G401.6 (cell line): ENCODE measurements around the gene WSCD1.

Experiments used
- FAIRE-seq: peaks from 2 replicates; lab custom pipeline; 2012; peaks lifted over from hg19 to GRCh38; lab: Jason Lieb, UNC

The WSCD1 gene

GRCh38 chr17:6069539-6070429, at the start of gene WSCD1:
Gene WSCD1 (plus strand): TSS chr17:6070379. CDS start chr17:6080659, 10,280 bp downstream.
- FAIRE-seq, result no peak

DNA sequence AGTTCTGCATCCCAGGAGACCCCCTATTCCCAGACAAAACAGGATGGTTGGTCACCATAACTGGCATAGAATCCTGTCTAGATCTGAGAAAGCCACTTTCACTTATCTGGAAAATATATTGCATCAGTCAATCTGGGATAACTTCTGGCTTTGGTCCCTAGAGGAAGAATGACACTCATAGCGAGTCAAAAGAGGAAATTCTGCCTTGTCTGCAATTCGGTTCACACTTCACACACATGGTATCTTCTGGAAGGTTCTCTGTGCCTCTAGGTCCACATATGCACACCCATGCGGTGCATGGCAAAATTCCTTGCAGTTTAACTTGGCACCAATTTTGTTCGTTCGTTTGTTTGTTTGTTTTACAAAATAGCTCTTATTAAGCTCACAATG, 49.2 kb upstream of the WSCD1 start:
- no peak for FAIRE-seq

DNA sequence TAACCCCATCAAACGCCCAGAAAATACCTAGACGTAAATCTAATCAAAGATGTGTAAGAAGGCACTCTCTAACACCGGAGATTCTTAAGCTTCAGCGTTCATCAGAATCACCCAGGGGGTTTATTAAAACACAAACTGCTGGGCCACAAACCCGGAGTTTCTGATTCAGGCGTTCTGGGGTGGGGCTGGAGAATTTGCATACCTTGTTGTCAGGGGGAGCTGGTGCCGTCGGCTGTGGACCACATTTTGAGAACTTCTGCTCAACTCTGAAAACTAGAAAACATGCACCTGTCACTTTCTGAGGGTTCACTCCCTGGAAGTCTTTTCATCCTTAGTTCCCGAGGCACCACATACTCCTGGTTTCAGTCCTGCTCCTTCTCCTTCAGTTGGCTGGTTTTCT, 48.6 kb upstream of the WSCD1 start:
- no peak for FAIRE-seq

DNA sequence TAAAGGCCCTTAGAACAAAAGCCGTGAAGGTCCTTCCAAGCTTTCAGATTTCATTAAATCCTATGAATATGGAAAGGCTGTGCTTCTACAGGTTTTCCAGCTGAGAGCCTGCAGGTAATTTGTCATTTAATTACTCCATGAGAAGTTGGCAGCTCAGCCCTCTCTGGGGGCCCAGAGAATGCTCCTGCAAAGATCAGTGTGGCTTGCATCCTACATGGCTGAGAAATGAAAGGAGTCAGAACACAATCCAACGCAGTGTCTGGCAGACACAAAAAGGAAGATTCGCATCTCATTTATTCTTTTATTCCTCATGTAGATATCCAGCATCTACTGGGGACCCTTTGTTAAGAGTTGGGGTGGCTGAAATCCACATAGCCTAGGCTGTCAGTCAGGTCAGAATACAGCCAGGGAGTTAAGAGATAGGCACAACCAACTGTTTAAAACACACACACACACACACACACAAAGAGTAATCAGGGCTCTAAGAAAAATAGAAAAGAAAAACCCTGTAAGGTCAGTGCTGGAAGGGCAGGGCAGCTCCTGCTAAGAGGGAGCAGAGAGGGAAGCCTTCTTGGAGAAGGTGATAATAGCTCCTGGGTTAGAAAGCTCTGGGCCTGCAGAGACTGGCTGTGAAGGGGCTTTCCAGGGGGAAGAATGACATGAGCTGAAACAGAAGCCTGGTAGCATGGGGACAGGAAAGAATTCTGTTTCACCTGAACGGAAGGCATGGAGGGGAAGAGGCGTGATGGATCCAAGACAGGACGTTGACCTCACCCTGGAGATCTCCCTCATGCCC, 46.9 kb upstream of the WSCD1 start:
- FAIRE-seq, result no peak

DNA sequence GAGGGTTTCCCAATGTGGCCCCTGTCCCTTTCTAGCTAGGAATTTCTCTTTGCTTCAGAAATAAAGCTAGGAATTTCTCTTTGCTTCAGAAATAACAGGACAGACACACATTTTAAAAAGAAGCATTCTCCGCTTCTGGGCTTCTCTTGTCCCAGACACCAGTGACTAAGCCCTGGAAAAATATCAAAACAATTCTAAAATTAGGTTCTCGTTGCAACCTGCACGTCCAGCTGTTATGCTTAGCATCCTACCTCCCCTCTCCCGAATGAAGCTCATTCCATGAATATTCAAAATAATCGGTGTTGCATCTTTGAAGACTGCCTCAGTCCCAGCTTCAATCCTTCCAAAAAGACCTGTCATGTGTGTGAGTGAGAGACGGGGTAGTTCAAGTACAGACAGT, 45.6 kb upstream of the WSCD1 start:
- FAIRE-seq, result no peak

DNA sequence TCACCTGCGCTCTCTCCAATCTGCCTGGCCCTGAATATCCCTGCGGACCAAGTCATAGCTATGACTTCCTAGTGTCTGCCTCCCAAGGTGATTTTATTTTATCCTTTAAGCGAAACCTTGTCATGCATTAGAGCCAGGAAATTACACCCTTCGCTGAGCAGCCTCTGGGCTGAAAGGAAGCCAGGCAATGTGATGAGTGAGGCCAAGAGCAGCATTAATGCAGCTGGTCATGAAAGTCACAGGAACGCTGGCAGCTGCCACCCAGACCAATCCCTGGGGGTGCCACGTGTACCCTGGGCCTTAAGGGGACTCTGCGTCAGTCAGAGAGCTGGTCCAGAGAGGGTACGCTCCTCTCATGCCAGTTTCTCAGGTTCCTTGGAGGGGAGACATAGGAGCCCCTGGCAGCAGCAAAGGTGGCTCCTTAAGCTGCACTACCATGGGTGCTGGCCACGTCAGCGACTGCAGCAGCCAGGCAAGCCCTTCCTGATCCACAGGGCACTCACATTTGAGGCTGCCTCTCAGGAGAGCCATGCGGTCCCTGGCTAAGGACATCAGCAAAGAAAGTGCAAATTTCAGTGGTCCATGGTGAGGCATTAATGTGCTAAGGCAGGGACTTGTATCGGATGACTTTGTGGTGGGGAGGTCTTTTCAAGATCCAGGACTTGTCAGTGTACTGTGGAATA, 42.7 kb upstream of the WSCD1 start:
- no peak for FAIRE-seq

DNA sequence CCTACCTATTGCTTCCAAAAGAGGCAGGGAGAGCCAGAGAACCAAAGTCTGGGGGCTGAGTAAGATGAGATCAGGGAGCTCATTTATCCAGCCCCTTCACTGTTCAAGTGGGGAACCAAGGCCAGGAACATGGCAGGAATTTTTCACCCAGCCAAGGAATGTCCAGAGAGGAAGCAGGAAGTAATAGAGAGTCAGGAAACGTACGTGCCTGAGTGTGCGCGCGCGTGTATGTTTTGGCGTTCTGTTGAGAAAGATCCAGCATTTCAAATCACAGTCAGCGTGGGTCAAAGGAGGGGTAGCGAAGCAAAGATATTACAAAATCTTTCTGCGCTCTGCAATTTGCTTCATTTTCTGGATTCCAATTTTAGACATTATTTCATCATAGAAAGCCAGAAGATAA, 41.9 kb upstream of the WSCD1 start:
- no peak for FAIRE-seq

GRCh38 chr17:6035801-6036394, 34.3 kb upstream of the WSCD1 start:
- no peak for FAIRE-seq

- FAIRE-seq, result no peak
These were observed 29.7 kb upstream of the WSCD1 start for GRCh38 chr17:6040504-6040903.

- FAIRE-seq, result no peak
These were observed 28.9 kb upstream of the WSCD1 start for GRCh38 chr17:6041246-6041645.

DNA sequence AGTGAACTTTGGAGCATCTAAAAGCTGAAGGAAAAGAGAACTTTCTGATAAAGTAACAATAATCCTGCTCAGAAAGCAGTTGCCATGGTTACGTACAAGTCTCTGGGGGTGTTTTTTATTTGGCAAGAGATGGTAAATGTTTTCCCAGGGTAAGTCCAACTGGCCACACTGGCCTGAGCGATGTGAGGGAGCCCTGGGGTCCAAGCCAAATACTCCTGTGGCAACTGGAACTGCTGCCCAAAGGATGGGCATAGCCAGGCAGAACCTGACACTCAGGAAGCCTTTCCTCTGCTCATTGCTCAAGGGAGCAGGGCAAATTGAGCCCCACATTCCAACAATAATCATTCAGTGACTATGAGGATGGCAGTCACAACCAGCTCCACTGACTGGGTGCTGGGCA, 26.8 kb upstream of the WSCD1 start:
- FAIRE-seq, result no peak

GRCh38 chr17:6044261-6044660, 25.9 kb upstream of the WSCD1 start:
- no peak for FAIRE-seq

DNA sequence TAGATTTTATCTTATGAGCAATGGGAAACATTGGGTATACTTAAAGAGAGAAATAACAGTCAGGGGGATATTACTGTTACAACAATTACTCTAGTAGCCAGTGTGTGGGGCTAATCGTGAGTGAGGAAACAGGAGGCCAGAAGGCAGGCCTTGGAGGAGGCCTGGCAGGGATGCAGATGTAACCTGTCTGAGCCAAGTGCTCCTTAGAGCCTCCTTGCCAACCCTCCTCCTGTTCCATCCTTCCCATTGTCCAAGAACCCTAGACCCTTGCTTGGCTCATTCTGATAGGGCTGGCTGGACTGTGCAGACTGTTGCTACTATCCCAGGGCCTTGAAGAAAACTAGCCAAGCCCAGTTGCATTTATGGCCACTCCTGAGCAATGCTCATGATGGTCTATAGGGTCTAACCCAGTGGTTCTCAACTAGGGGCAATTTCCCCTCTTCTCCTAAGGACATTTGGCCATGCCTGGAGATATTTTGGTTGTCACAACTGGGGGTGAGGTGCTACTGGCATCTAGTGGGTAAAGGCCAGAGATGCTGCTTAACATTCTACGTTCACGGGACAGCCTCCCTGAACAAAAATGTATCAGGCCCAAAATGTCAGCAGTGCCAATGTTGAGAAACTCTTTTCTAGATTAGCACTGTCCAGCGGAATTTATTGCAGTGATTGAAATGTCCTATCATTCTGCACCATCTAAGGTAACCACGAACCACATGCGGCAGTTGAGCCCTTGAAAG, 24.4 kb upstream of the WSCD1 start:
- FAIRE-seq, result no peak

DNA sequence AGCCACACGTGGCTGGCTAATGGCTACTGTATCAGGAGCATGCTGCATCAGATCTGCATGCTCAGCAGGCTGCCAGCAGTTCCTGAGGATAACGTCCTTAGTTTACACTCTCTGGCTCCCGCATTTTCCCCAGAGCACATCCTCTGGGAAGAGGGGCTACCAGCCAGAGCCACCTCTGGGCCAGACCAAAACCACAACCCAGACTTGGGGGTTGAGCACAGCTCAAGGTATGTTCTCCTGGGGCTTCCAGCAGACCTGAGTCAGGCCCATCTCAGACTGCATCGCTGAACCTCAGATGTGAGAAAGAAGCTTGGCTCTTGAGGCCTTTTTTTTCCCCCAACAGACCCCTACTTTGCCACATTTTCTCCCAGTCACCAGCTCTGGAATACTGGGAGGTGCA, 23.7 kb upstream of the WSCD1 start:
- FAIRE-seq, result no peak

DNA sequence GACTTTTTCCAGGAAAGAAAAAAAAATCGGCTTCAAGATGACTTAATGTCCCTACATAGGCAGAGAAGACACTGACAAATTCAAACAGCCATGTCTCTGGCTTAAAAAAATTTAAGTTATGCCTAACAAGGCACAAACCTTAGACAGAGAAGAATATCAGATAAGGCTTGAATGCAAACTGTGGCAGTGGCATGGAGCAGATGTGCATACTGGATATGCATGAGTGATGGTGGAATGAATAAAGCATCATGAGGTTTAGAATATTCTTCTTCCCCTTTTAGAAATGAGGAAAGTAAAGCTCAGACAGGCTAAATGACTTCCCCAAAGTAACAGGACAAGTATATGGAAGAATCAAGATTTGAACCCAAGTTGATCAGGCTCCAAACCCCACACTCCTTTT, 23.2 kb upstream of the WSCD1 start:
- no peak for FAIRE-seq

DNA sequence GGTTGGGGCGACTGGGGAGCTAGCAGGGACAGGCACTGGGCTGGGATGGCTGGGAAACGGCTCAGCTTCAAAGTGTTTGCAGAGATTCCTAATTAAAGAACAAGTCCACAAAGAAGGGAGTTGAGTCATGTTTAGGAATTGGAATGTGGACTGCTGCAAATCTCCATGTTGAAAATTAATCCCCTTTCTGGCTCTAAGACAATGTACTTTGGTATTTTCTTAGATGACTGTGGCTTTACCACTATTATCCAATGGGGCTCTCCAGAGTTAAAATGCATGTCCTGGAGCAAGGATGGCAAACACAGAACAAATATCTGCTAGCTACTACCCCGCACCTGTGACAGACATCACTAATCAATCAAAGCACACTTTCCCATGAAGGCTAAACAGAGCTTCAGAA, 22.2 kb upstream of the WSCD1 start:
- FAIRE-seq, result no peak

GRCh38 chr17:6048486-6048885, 21.7 kb upstream of the WSCD1 start:
- no peak for FAIRE-seq

DNA sequence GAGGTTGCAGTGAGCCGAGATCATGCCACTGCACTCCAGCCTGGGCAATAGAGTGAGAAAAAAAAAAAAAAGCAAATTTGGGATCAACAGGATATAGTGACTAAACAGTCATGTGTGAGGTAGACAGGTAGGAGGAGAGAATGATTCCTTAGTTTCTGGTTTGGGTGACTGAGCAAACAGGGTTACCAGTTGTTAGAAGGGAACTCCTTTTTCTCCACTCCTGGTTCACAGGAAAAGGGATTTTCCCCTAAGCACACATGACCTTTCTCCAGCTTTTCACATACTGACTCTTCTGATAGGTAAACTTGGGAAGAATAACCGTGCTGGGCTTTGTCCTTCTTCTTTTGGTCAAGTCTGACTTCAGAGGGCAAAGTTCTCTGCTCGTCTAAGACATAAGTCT, 17.3 kb upstream of the WSCD1 start:
- no peak for FAIRE-seq

DNA sequence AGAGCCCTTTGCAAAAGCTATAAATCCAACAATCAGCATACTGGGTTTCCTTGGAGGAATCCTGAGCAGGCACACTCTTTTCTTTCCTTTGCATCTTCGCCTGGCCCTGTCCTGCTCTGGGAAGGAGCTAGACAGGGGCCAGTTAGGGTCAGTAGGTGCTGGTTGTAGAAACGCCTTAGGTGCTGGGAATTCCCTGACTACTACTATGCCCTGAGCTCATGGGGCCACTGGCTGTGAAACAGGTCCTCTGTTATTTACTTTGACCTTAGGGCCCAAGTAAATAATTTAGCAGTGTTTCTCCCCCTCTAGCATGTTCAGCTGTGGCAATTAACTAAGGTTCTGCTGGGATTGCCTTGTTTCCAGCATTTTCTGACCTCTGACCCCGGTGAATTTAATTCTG, 15.8 kb upstream of the WSCD1 start:
- FAIRE-seq, result no peak

DNA sequence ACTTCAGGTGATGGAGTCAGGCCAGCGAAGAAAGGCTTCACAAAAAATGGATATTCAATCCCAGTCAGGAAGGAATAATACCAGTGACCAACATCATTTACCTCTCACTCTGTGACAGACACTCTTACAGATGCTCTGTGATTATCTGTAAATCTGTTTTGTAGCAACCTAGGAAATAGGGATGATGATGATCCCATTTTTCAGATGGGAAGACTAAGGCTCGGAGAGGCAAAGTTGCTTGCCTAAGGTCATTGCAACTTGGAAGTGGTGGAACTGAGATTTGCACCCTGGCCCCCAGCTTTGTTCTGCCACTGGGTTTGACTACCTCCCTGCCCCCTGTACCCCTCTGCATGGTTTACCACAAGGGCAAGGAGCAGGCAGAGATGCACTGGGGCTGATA, 14.1 kb upstream of the WSCD1 start:
- no peak for FAIRE-seq

- FAIRE-seq, result no peak
These were observed 12.6 kb upstream of the WSCD1 start for GRCh38 chr17:6057562-6057961.

DNA sequence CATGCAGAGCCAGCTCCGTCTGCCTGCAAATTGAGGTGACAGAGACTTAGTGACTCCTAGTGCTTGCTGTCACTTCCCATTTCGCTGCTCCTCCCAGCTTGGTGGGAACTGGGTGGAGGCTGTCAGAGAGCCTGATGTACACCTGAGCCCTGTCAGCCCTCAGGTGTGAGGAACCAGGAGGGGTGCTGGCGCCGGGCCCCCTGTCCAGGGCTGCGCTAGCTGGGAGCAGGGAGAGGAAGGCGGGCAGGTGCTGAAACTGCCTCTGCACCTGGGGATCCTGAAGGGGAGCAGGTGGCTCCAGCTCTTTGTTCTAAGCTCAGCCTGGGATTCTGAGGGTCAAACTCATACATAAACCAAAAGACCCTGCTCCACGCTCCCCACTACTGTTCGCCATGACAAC, 10.8 kb upstream of the WSCD1 start:
- FAIRE-seq, result no peak
